Peyer's patch (tissue), 4 donors: ENCODE data around the gene YDJC. TPM values are rescaled to one million over a fixed set of nuclear protein-coding genes. Genes with fewer than 3 reads are reported as not detected.
A peak's percentile ranks its signal among the peaks of the same experiment; 100 is the strongest.
"Not testable (repeated sequence)": the region's sequence is repeated elsewhere in the genome, so short reads cannot be mapped to it uniquely, and the experiment has no call there.

ENCODE experiments used
- DNase-seq, 3 donors: peaks; one replicate each; pipeline ENCODE4 v3.0.0-alpha.2; 2017 to 2019
- H3K27ac ChIP-seq, 4 donors: fragments of 200-600 bp; sonication (generic); one replicate each; pipeline ENCODE4 v1.5.1; 2016 to 2019
- H3K27me3 ChIP-seq, 2 donors: fragments of 200-600 bp; sonication (generic); one replicate each; pipeline ENCODE4 v1.5.1; 2019
- H3K36me3 ChIP-seq, 3 donors: fragments of 200-600 bp; sonication (generic); one replicate each; pipeline ENCODE4 v1.5.1; 2016 to 2019
- H3K4me1 ChIP-seq, 4 donors: fragments of 200-600 bp; sonication (generic); one replicate each; pipeline ENCODE4 v1.5.1; 2016 to 2019
- H3K4me3 ChIP-seq, 4 donors: fragments of 200-600 bp; sonication (generic); 1 replicate in 3 of 4; 2 replicates in 1 of 4; pipeline ENCODE4 v1.5.1; 2016 to 2019; ENCODE audit warnings: mild to moderate bottlenecking in 1 of 4
- H3K9me3 ChIP-seq, 4 donors: fragments of 200-600 bp; sonication (generic); one replicate each; pipeline ENCODE4 v1.5.1; 2016 to 2019; ENCODE audit warnings: mild to moderate bottlenecking in 1 of 4
- CTCF ChIP-seq, 6 experiments: fragments of 450-650 bp in 4 of 6; fragments of 200-600 bp in 2 of 6; sonication (generic) in 1 of 6; IDR thresholded peaks; one replicate each; pipeline ENCODE4 v1.5.1; 2017 to 2019; ENCODE audit warnings: antibody characterized with exemption in 6 of 6, mild to moderate bottlenecking in 3 of 6, moderate library complexity in 1 of 6
- POLR2A ChIP-seq, 2 donors: fragments of 450-650 bp; IDR thresholded peaks; one replicate each; pipeline ENCODE4 v1.5.1; 2017; ENCODE audit warnings: antibody characterized with exemption in 2 of 2, mild to moderate bottlenecking in 2 of 2, moderate library complexity in 2 of 2
- total RNA-seq, 4 donors: library from RNA; depleted of rRNA; stranded (reverse); fragments of >200 nt; gene quantifications; one replicate each; pipeline ENCODE4 v1.1.0, GENCODE V29; 2016

YDJC gene
- total RNA-seq, 4 donors from 2014 or later, result 36.3 to 54.2 (median 38.8) TPM

GRCh38 chr22:21611210-21611977 is 18.4 kb downstream of the YDJC start:
- Histone ChIP-seq H3K4me1 (peaks cover 0 to 6% (median 0%) of the 10 kb centered on the region in 4 donors), H3K4me3 (no peak overlapping the region), H3K27me3 (no peaks in the 10 kb centered on the region), H3K36me3 (peaks cover 0 to 51% (median 0%) of the 10 kb centered on the region in 3 donors), H3K9me3 (no peaks in the 10 kb centered on the region), H3K27ac (no peak overlapping the region)
- no peak for TF ChIP-seq CTCF (IDR thresholded peaks at IDR 0.05)
- no peak for TF ChIP-seq POLR2A (IDR thresholded peaks at IDR 0.05)
- DNase-seq, result no peak

GRCh38 chr22:21609556-21610157 is 20.2 kb downstream of the YDJC start:
- DNase-seq, H3K27ac ChIP-seq, H3K27me3 ChIP-seq, H3K4me3 ChIP-seq, H3K9me3 ChIP-seq: not testable (repeated sequence)
- H3K4me1 ChIP-seq, result peaks cover 0 to 11% (median 0%) of the 10 kb centered on the region in 4 donors
- H3K36me3 ChIP-seq, result peaks cover 0 to 42% (median 0%) of the 10 kb centered on the region in 3 donors

- H3K27me3 ChIP-seq, result no peaks in the 10 kb centered on the region
- no peaks in the 10 kb centered on the region for H3K9me3 ChIP-seq
- H3K4me3 ChIP-seq, result no peak overlapping the region
- H3K36me3 ChIP-seq, result peaks cover 0 to 17% (median 0%) of the 10 kb centered on the region in 3 donors
- H3K4me1 ChIP-seq, result peaks cover 0 to 11% (median 0%) of the 10 kb centered on the region in 4 donors
- H3K27ac ChIP-seq, result no peak overlapping the region
- TF ChIP-seq CTCF (IDR thresholded peaks at IDR 0.05) (no peak), POLR2A (IDR thresholded peaks at IDR 0.05) (no peak)
- DNase-seq, result no peak
These were observed 23.0 kb downstream of the YDJC start for GRCh38 chr22:21606775-21607174.

GRCh38 chr22:21605887-21606564 is 23.8 kb downstream of the YDJC start:
- no peak for DNase-seq
- Histone ChIP-seq H3K4me3 (no peak overlapping the region), H3K27ac (peak overlapping the region in 1 of 4 donors; percentile 4)

GRCh38 chr22:21603973-21604372 is 25.8 kb downstream of the YDJC start:
- Histone ChIP-seq H3K36me3 (no peaks in the 10 kb centered on the region), H3K4me3 (no peak overlapping the region), H3K9me3 (no peaks in the 10 kb centered on the region), H3K4me1 (peaks cover 0 to 11% (median 0%) of the 10 kb centered on the region in 4 donors), H3K27me3 (no peaks in the 10 kb centered on the region), H3K27ac (no peak overlapping the region)
- no peak for DNase-seq
- TF ChIP-seq CTCF (IDR thresholded peaks at IDR 0.05) (no peak), POLR2A (IDR thresholded peaks at IDR 0.05) (no peak)

More at GRCh38 chr22:21605887-21606564, 23.8 kb downstream of the YDJC start:
- Histone ChIP-seq H3K27me3 (no peaks in the 10 kb centered on the region), H3K9me3 (no peaks in the 10 kb centered on the region), H3K4me1 (peaks cover 0 to 11% (median 0%) of the 10 kb centered on the region in 4 donors), H3K36me3 (peaks cover 0 to 10% (median 0%) of the 10 kb centered on the region in 3 donors)
- TF ChIP-seq CTCF (IDR thresholded peaks at IDR 0.05), result no peak
- TF ChIP-seq POLR2A (IDR thresholded peaks at IDR 0.05), result no peak

GRCh38 chr22:21602579-21602978 is 27.2 kb downstream of the YDJC start:
- TF ChIP-seq POLR2A (IDR thresholded peaks at IDR 0.05) (no peak), CTCF (IDR thresholded peaks at IDR 0.05) (no peak)
- Histone ChIP-seq H3K27me3 (no peaks in the 10 kb centered on the region), H3K4me3 (no peak overlapping the region), H3K4me1 (peaks cover 0 to 11% (median 0%) of the 10 kb centered on the region in 4 donors), H3K27ac (no peak overlapping the region), H3K36me3 (no peaks in the 10 kb centered on the region), H3K9me3 (no peaks in the 10 kb centered on the region)
- no peak for DNase-seq
